Heart right ventricle (tissue), 16 donors: Measurements from ENCODE around the gene OR52B6. TPM values are rescaled to one million over a fixed set of nuclear protein-coding genes. Genes with fewer than 3 reads are reported as not detected.
A peak's percentile ranks its signal among the peaks of the same experiment; 100 is the strongest.

Experiments
- ATAC-seq, 8 donors: fragments of 200-7000 bp; cut with Tn5 transposase; one replicate each; pipeline ENCODE4 v1.9.1; 2020; ENCODE audit warnings: mild to moderate bottlenecking in 8 of 8, moderate library complexity in 8 of 8, moderate number of reproducible peaks in 1 of 8
- DNase-seq, 2 donors: peaks; one replicate each; pipeline ENCODE4 v3.0.0-alpha.2; 2020
- H3K27ac ChIP-seq, 10 donors: fragments of 200-600 bp; sonication (generic) in 2 of 10; one replicate each; pipeline versions ENCODE4 v1.5.0 to v1.8.0; 2020 to 2022; ENCODE audit warnings: mild to moderate bottlenecking in 3 of 10
- H3K27me3 ChIP-seq, 7 donors: fragments of 200-600 bp; one replicate each; pipeline ENCODE4 v1.8.0; 2021 to 2022; ENCODE audit warnings: mild to moderate bottlenecking in 2 of 7
- H3K36me3 ChIP-seq, 9 donors: fragments of 200-600 bp; sonication (generic) in 1 of 9; one replicate each; pipeline versions ENCODE4 v1.5.0 to v1.8.0; 2020 to 2022; ENCODE audit warnings: mild to moderate bottlenecking in 2 of 9
- H3K4me1 ChIP-seq, 9 donors: fragments of 200-600 bp; sonication (generic) in 1 of 9; one replicate each; pipeline versions ENCODE4 v1.5.0 to v1.8.0; 2020 to 2022; ENCODE audit warnings: mild to moderate bottlenecking in 4 of 9
- H3K4me3 ChIP-seq, 10 donors: fragments of 200-600 bp; sonication (generic) in 2 of 10; one replicate each; pipeline versions ENCODE4 v1.5.0 to v1.8.0; 2020 to 2022; ENCODE audit warnings: mild to moderate bottlenecking in 7 of 10, moderate library complexity in 2 of 10
- H3K9me3 ChIP-seq, 11 donors: fragments of 200-600 bp in 10 of 11; sonication (generic) in 2 of 11; one replicate each; pipeline versions ENCODE4 v1.5.0 to v1.8.0; 2013 to 2022; ENCODE audit warnings: mild to moderate bottlenecking in 2 of 11, control low read depth in 1 of 11, moderate library complexity in 1 of 11
- WGBS, 2 donors: extraction: QIAGEN DNeasy Blood & Tissue Kit; methylation state at CpG; one replicate each; pipeline ENCODE4 v1.1.7; 2013; ENCODE audit warnings: inconsistent platforms in 1 of 2; 5-methylcytosine and 5-hydroxymethylcytosine counted together
- intact Hi-C, 10 donors: fragments of 100-400 bp; cut with DNase I; formaldehyde crosslinking; loops; one replicate each; pipeline versions ENCODE4 v1.11.1 to v1.14.2; 2022
- polyA plus RNA-seq, 2 donors: library from polyadenylated mRNA; stranded (reverse); fragments of 200-250 nt; gene quantifications; one replicate each; pipeline ENCODE4 v1.2.3, GENCODE V29; 2013
- total RNA-seq, 10 donors: library from RNA; stranded (reverse); fragmentation: NEBNext Ultra II Directional in 3 of 10; extraction: Animal tissue kit (Norgen Biotek cat#: 25700) in 3 of 10; gene quantifications; one replicate each; pipeline versions ENCODE4 v1.2.1 to v1.2.4, GENCODE V29; 2021 to 2023
- TF ChIP-seq, protein P1 (sequence below), 9 donors: fragments of 200-600 bp; sonication (generic) in 2 of 9; IDR thresholded peaks; one replicate each; pipeline versions ENCODE4 v1.5.0 to v1.8.0; 2021 to 2022; ENCODE audit warnings: antibody characterized with exemption in 9 of 9, mild to moderate bottlenecking in 5 of 9, moderate library complexity in 1 of 9
- donor health status: Arrhythmogenic right ventricular cardiomyopathy.
- donor health status: ischemic (EF 13 %, LVEDD 7.1; RV severe dilation, severe dysfunction).
- donor health status: healthy with polysubstance abuse.
- donor health status: DM: no; HTN: yes; CAD: no.
- donor health status: DM: no; HTN: no; CAD: no.
- donor health status: ischemic (EF 25% LVEDD 6.9; RV normal size, moderate dysfunction).
- donor health status: ischemic (EF 25% LVEDD 5.7; RV mildly dilated, moderate dysfunction).
- donor health status: healthy.
- donor health status: DM: yes; HTN: yes; CAD: no.
- donor health status: Ischemic cardiomyopathy.
- donor health status: ischemic (EF 35%, LVEDD 5.7; RV mildly dilated, moderate dysfunction).
- donor health status: nonischemic (EF 11% LVEDD 7.7; RV severe dilation, severe dysfunction).
- donor health status: DM: yes; HTN: yes; CAD: no.
- donor health status: PGD.
- donor health status: ischemic (EF 29% LVEDD 5.4; RV normal size, mild dysfunction).
- donor health status: nonischemic (EF 23%, LVEDD 6.1; RV moderate dilation, normal function).

The OR52B6 gene
- total and polyA plus RNA-seq, 12 donors, result not detected

DNA sequence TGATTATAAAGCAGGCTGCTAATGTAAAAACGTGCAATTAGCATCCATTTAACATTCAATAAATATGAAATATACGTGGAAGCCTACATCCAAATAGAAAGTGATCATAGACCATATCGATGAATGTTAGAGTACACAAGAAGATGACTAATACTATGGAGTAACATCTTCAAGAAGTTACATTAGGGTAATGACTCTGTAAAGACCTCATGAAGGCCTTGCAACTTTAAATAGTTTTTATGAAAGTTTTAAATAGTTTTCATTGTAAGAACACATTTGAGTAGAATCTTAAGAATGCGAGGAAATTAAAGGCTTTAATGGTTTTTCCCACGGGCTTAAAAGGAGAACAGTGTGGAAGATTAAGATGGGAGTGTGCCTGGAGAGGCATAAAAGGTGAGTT, 45.5 kb downstream of the OR52B6 start:
- no peaks in the 10 kb centered on the region for H3K27me3 ChIP-seq
- H3K36me3 ChIP-seq, result no peaks in the 10 kb centered on the region
- WGBS, 2 donors, result 84 to 87% methylated on average over 5 of the region's 5 CpGs
- no peaks in the 10 kb centered on the region for H3K9me3 ChIP-seq
- peaks cover 0 to 32% (median 17%) of the 10 kb centered on the region in 9 donors for H3K4me1 ChIP-seq
- ATAC-seq (no peak), DNase-seq (no peak)
- intact Hi-C loops, result loop anchor here in 1 of 10 donors (10.0 kb wide), 1 partner anchor 59 kb away; the partner anchor contains the start of genes TRIM22 and TRIM5
- no peak overlapping the region for H3K27ac ChIP-seq
- peak overlapping the region in 2 of 10 donors; percentile 53 to 66 for H3K4me3 ChIP-seq
- TF ChIP-seq, protein P1, sequence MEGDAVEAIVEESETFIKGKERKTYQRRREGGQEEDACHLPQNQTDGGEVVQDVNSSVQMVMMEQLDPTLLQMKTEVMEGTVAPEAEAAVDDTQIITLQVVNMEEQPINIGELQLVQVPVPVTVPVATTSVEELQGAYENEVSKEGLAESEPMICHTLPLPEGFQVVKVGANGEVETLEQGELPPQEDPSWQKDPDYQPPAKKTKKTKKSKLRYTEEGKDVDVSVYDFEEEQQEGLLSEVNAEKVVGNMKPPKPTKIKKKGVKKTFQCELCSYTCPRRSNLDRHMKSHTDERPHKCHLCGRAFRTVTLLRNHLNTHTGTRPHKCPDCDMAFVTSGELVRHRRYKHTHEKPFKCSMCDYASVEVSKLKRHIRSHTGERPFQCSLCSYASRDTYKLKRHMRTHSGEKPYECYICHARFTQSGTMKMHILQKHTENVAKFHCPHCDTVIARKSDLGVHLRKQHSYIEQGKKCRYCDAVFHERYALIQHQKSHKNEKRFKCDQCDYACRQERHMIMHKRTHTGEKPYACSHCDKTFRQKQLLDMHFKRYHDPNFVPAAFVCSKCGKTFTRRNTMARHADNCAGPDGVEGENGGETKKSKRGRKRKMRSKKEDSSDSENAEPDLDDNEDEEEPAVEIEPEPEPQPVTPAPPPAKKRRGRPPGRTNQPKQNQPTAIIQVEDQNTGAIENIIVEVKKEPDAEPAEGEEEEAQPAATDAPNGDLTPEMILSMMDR (IDR thresholded peaks at IDR 0.05), result no peak

DNA sequence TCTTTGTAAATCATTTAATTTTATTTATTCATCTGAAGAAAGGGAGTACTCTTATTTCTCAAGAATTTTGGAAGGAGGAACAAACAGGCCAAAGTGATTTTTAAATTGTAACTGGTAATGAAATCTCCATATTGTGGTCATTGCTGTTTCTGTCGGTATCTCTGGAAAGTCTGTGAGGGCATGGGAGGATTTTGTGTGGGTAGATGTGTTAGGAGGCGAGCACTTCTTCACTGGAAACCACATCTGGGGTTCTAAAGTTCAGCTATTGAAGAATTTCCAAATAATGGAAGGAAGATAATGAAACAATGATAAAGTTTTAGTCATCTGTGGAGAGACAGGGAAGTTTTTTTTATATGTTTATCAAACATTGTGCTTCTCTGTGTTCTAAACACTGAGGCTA, 50.7 kb downstream of the OR52B6 start:
- H3K9me3 ChIP-seq, result no peaks in the 10 kb centered on the region
- peaks cover 0 to 2% (median 0%) of the 10 kb centered on the region in 9 donors for H3K4me1 ChIP-seq
- no peak overlapping the region for H3K27ac ChIP-seq
- WGBS, 2 donors, result 87 to 91% methylated on average over 2 of the region's 2 CpGs
- TF ChIP-seq, protein P1 (IDR thresholded peaks at IDR 0.05), result no peak
- H3K27me3 ChIP-seq, result no peaks in the 10 kb centered on the region
- peaks cover 0 to 40% (median 12%) of the 10 kb centered on the region in 9 donors for H3K36me3 ChIP-seq
- H3K4me3 ChIP-seq, result no peak overlapping the region
- DNase-seq (no peak), ATAC-seq (no peak)
- intact Hi-C loops, result no loop called here

Other genes starting within 250 kb of the OR52B6 start
- under 1 TPM in 2 of 10 donors, not detected in 8; 0.25 to 0.46 TPM for gene OR51B5, start 237.4 kb upstream of the OR52B6 start, total RNA-seq
- gene OR51B5, start 237.4 kb upstream of the OR52B6 start, polyA plus RNA-seq, result not detected
- gene OR51B6, start 229.4 kb upstream of the OR52B6 start, total RNA-seq, result not detected
- not detected for gene OR51B6, start 229.4 kb upstream of the OR52B6 start, polyA plus RNA-seq
- gene OR51M1, start 197.1 kb upstream of the OR52B6 start, total RNA-seq, result not detected
- not detected for gene OR51M1, start 197.1 kb upstream of the OR52B6 start, polyA plus RNA-seq
- gene OR51Q1, start 158.8 kb upstream of the OR52B6 start, total RNA-seq, result not detected
- gene OR51Q1, start 158.8 kb upstream of the OR52B6 start, polyA plus RNA-seq, result not detected
- under 1 TPM in 1 of 10 donors, not detected in 9; 0.28 TPM for gene OR51I1, start 139.4 kb upstream of the OR52B6 start, total RNA-seq
- not detected for gene OR51I1, start 139.4 kb upstream of the OR52B6 start, polyA plus RNA-seq
- gene OR51I2, start 131.6 kb upstream of the OR52B6 start, total RNA-seq, result not detected
- gene OR51I2, start 131.6 kb upstream of the OR52B6 start, polyA plus RNA-seq, result not detected
- gene OR52D1, start 92.2 kb upstream of the OR52B6 start, total RNA-seq, result not detected
- not detected for gene OR52D1, start 92.2 kb upstream of the OR52B6 start, polyA plus RNA-seq
- under 1 TPM in 3 of 10 donors, not detected in 7; 0.20 to 0.32 (median 0.24) TPM for gene UBQLN3, start 70.9 kb upstream of the OR52B6 start, total RNA-seq
- gene UBQLN3, start 70.9 kb upstream of the OR52B6 start, polyA plus RNA-seq, result not detected
- under 1 TPM in 5 of 10 donors, not detected in 5; 0.10 to 0.42 (median 0.13) TPM for gene UBQLNL, start 64.2 kb upstream of the OR52B6 start, total RNA-seq
- under 1 TPM; 0.10 to 0.80 TPM for gene UBQLNL, start 64.2 kb upstream of the OR52B6 start, polyA plus RNA-seq
- not detected for gene OR52H1, start 32.3 kb upstream of the OR52B6 start, total RNA-seq
- not detected for gene OR52H1, start 32.3 kb upstream of the OR52B6 start, polyA plus RNA-seq
- gene TRIM6, start 15.8 kb downstream of the OR52B6 start, total RNA-seq, result 1 to 10 TPM in 5 of 10 donors, under 1 TPM in 5; 0.38 to 2.2 (median 1.0) TPM
- gene TRIM6, start 15.8 kb downstream of the OR52B6 start, polyA plus RNA-seq, result under 1 TPM; 0.52 to 0.95 TPM
- 1 to 10 TPM in 9 of 10 donors, under 1 TPM in 1; 0.66 to 6.5 (median 2.0) TPM for gene TRIM34, start 44.1 kb downstream of the OR52B6 start, total RNA-seq
- 1 to 10 TPM; 1.8 to 1.9 TPM for gene TRIM34, start 44.1 kb downstream of the OR52B6 start, polyA plus RNA-seq
- gene TRIM5, start 104.2 kb downstream of the OR52B6 start, total RNA-seq, result 10 to 100 TPM in 2 of 10 donors, 1 to 10 TPM in 8; 3.1 to 12.6 (median 7.8) TPM
- 1 to 10 TPM; 6.4 to 6.5 TPM for gene TRIM5, start 104.2 kb downstream of the OR52B6 start, polyA plus RNA-seq
- gene TRIM22, start 108.9 kb downstream of the OR52B6 start, total RNA-seq, result 10 to 100 TPM; 11.7 to 52.6 (median 17.6) TPM
- 10 to 100 TPM in 1 of 2 donors, 1 to 10 TPM in 1; 8.1 to 27.1 TPM for gene TRIM22, start 108.9 kb downstream of the OR52B6 start, polyA plus RNA-seq
- gene OR56B1, start 155.6 kb downstream of the OR52B6 start, total RNA-seq, result not detected
- not detected for gene OR56B1, start 155.6 kb downstream of the OR52B6 start, polyA plus RNA-seq
- under 1 TPM in 1 of 10 donors, not detected in 9; 0.32 TPM for gene OR52N4, start 173.4 kb downstream of the OR52B6 start, total RNA-seq
- not detected for gene OR52N4, start 173.4 kb downstream of the OR52B6 start, polyA plus RNA-seq
- under 1 TPM in 1 of 10 donors, not detected in 9; 0.09 TPM for gene OR52N5, start 202.5 kb downstream of the OR52B6 start, total RNA-seq
- not detected for gene OR52N5, start 202.5 kb downstream of the OR52B6 start, polyA plus RNA-seq
- gene OR52N1, start 210.4 kb downstream of the OR52B6 start, total RNA-seq, result under 1 TPM in 1 of 10 donors, not detected in 9; 0.09 TPM
- not detected for gene OR52N1, start 210.4 kb downstream of the OR52B6 start, polyA plus RNA-seq
- not detected for gene OR52N2, start 228.0 kb downstream of the OR52B6 start, total RNA-seq
- gene OR52N2, start 228.0 kb downstream of the OR52B6 start, polyA plus RNA-seq, result not detected